Transverse colon (tissue), 4 donors: Measurements from ENCODE around the gene RIN3. TPM values are rescaled to one million over a fixed set of nuclear protein-coding genes. Genes with fewer than 3 reads are reported as not detected.

Experiments
- DNase-seq: peaks from one replicate; pipeline ENCODE4 v3.0.0-alpha.2; 2019
- H3K27ac ChIP-seq, 4 donors: fragments of 200-600 bp; sonication (generic); 2 replicates each; pipeline ENCODE4 v1.5.1; 2016 to 2018; ENCODE audit warnings: inconsistent platforms in 4 of 4
- H3K27me3 ChIP-seq: fragments of 200-600 bp; sonication (generic); 2 replicates; pipeline ENCODE4 v1.5.1; 2017; ENCODE audit warnings: inconsistent platforms
- H3K36me3 ChIP-seq, 4 donors: fragments of 200-600 bp; sonication (generic); 2 replicates each; pipeline ENCODE4 v1.5.1; 2017 to 2019; ENCODE audit warnings: inconsistent platforms in 4 of 4
- H3K4me1 ChIP-seq, 4 donors: fragments of 200-600 bp; sonication (generic); 2 replicates each; pipeline ENCODE4 v1.5.1; 2017 to 2020; ENCODE audit warnings: inconsistent platforms in 4 of 4
- H3K4me3 ChIP-seq, 4 donors: fragments of 200-600 bp; sonication (generic); 1 replicate in 1 of 4; 2 replicates in 3 of 4; pipeline versions ENCODE4 v1.5.1 to v1.6.1; 2017 to 2019; ENCODE audit warnings: inconsistent platforms in 4 of 4
- H3K9me3 ChIP-seq, 2 donors: fragments of 200-600 bp; sonication (generic); 2 replicates each; pipeline ENCODE4 v1.5.1; 2017 to 2019; ENCODE audit warnings: inconsistent platforms in 2 of 2
- EP300 ChIP-seq: sonication (generic); formaldehyde crosslinking; IDR thresholded peaks from one replicate; pipeline ENCODE4 v1.6.1; 2017; ENCODE audit warnings: antibody characterized with exemption, low read depth
- POLR2A ChIP-seq: fragments of 450-650 bp; IDR thresholded peaks from one replicate; pipeline ENCODE4 v1.6.1; 2016; ENCODE audit warnings: antibody characterized with exemption, mild to moderate bottlenecking, moderate library complexity
- POLR2AphosphoS5 ChIP-seq, 3 donors: sonication (generic); formaldehyde crosslinking; IDR thresholded peaks; one replicate each; pipeline ENCODE4 v1.6.1; 2016; ENCODE audit warnings: antibody characterized with exemption in 3 of 3
- WGBS, 2 donors: methylation state at CpG; one replicate each; pipeline ENCODE4 v1.1.5; 2018; ENCODE audit warnings: low coverage in 1 of 2; 5-methylcytosine and 5-hydroxymethylcytosine counted together
- in situ Hi-C, 4 donors: fragments of 200-750 bp; cut with MboI; loops; one replicate each; pipeline versions ENCODE4 v1.15.0 to v1.15.1; 2017; ENCODE audit warnings: low sequenced_read_pairs in 3 of 4, low pct_ligation_motif_present in 1 of 4, low pct_unique_long_range_greater_than_20kb in 1 of 4
- intact Hi-C: fragments of 100-400 bp; cut with DNase I; formaldehyde crosslinking; loops from one replicate; pipeline ENCODE4 v1.15.1; 2023; ENCODE audit warnings: low total_unique reads
- total RNA-seq, 4 donors: library from RNA; depleted of rRNA; stranded (reverse); fragments of >200 nt; gene quantifications; one replicate each; pipeline ENCODE4 v1.1.0, GENCODE V29; 2016
- TF ChIP-seq, protein P1 (sequence below), 5 experiments: fragments of 200-600 bp in 3 of 5; fragments of 450-650 bp in 2 of 5; sonication (generic) in 3 of 5; IDR thresholded peaks; 1 replicate in 2 of 5; 2 replicates in 3 of 5; pipeline ENCODE4 v1.5.1; 2016 to 2017; ENCODE audit warnings: antibody characterized with exemption in 5 of 5, inconsistent platforms in 3 of 5, mild to moderate bottlenecking in 2 of 5, moderate library complexity in 1 of 5

The RIN3 gene
- total RNA-seq, 4 donors from 2014 or later: 16.2 to 24.3 (median 20.7) TPM

DNA sequence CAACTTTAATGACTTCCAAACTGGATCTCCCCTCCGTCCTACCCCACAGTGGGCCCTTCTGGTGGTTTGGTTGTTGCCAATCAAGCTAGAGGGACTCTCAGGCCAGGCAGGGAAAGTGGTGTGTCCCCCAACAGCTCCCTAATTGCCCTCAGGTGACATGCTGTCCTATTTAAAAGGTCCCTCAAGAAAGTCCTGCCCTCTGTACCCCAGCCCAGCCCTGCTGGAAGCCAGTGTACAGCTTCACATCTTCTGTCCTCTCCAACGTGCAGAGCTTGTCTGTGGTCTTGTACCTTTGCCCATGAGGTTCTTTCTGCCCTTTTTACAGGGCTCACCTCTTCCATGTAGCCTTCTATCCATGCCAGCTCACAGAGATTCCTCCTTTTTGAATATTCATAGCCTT, 4.2 kb downstream of the RIN3 start:
- Histone ChIP-seq H3K27me3 (no peaks in the 10 kb centered on the region), H3K36me3 (no peaks in the 10 kb centered on the region), H3K9me3 (no peaks in the 10 kb centered on the region), H3K27ac (peak overlapping the region in 3 of 4 donors; percentile 7 to 37 (median 11)), H3K4me1 (peaks cover 1 to 43% (median 12%) of the 10 kb centered on the region in 4 donors), H3K4me3 (no peak overlapping the region)
- in situ Hi-C loops (no loop called here), intact Hi-C loops (loop anchor here (10.0 kb wide), 1 partner anchor 127 kb away; no protein-coding TSS in a partner anchor)
- WGBS, 2 donors: 81 to 100% methylated on average over 1 to 2 of the region's 2 CpGs
- TF ChIP-seq POLR2A (no peak), EP300 (no peak), POLR2AphosphoS5 (IDR thresholded peaks at IDR 0.05) (no peak)
- TF ChIP-seq, protein P1, sequence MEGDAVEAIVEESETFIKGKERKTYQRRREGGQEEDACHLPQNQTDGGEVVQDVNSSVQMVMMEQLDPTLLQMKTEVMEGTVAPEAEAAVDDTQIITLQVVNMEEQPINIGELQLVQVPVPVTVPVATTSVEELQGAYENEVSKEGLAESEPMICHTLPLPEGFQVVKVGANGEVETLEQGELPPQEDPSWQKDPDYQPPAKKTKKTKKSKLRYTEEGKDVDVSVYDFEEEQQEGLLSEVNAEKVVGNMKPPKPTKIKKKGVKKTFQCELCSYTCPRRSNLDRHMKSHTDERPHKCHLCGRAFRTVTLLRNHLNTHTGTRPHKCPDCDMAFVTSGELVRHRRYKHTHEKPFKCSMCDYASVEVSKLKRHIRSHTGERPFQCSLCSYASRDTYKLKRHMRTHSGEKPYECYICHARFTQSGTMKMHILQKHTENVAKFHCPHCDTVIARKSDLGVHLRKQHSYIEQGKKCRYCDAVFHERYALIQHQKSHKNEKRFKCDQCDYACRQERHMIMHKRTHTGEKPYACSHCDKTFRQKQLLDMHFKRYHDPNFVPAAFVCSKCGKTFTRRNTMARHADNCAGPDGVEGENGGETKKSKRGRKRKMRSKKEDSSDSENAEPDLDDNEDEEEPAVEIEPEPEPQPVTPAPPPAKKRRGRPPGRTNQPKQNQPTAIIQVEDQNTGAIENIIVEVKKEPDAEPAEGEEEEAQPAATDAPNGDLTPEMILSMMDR (IDR thresholded peaks at IDR 0.05): no peak
- no peak for DNase-seq

DNA sequence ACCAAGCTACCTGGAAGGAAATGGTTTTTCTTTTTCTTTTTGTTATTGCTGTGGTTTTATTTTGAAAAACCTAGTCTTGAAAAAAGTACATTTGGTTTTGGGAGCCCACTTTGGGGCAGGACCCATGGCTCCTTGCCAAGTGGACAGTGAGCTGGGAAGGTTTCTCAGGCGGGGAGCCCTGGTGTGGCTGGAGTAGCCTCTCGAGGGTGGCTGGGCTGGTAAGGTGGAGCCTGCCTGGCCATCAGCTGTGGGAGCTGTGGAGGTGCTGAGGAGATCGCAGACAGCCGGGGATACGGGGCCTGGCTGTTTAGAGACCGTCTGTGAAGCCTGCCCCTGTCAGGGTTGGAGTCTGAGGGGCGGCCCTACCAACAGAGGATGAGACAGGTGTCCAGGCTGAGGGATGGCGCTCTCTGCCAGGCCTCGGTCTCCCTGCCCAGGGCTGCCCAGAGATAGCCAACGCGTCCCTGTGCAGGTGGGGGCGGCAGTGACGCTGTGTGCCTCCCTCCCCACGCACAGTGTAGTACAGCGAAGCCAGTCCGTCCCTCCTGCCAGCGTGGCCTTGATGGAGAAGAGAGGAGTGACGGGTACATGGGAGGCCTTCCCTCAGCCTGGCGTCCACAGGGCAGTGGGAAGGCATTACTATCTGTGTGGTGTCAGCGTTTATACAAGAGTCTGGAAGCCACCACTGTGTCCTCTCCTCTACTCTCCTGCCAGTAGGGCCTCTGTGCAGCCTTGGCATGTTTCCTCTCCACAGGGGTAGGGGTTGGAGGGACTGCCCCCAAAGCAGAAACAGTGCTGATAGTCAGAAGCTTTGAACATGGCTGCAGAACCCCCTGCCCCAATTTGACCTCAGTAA, 5.9 kb downstream of the RIN3 start:
- in situ Hi-C loops (no loop called here), intact Hi-C loops (loop anchor here (10.0 kb wide), 1 partner anchor 125 kb away; no protein-coding TSS in a partner anchor)
- WGBS, 2 donors: 87% methylated on average over 19 of the region's 20 CpGs; no CpG with 5 or more reads in 1 of the 2 donors
- H3K4me3 ChIP-seq: no peak overlapping the region
- TF ChIP-seq POLR2A (no peak), POLR2AphosphoS5 (IDR thresholded peaks at IDR 0.05) (no peak), EP300 (no peak)
- TF ChIP-seq, protein P1 (IDR thresholded peaks at IDR 0.05): no peak
- DNase-seq: no peak
- peak overlapping the region in 2 of 4 donors; percentile 36 to 43 for H3K27ac ChIP-seq
- H3K9me3 ChIP-seq: no peaks in the 10 kb centered on the region
- H3K4me1 ChIP-seq: peaks cover 5 to 49% (median 12%) of the 10 kb centered on the region in 4 donors
- H3K36me3 ChIP-seq: no peaks in the 10 kb centered on the region
- H3K27me3 ChIP-seq: no peaks in the 10 kb centered on the region

DNA sequence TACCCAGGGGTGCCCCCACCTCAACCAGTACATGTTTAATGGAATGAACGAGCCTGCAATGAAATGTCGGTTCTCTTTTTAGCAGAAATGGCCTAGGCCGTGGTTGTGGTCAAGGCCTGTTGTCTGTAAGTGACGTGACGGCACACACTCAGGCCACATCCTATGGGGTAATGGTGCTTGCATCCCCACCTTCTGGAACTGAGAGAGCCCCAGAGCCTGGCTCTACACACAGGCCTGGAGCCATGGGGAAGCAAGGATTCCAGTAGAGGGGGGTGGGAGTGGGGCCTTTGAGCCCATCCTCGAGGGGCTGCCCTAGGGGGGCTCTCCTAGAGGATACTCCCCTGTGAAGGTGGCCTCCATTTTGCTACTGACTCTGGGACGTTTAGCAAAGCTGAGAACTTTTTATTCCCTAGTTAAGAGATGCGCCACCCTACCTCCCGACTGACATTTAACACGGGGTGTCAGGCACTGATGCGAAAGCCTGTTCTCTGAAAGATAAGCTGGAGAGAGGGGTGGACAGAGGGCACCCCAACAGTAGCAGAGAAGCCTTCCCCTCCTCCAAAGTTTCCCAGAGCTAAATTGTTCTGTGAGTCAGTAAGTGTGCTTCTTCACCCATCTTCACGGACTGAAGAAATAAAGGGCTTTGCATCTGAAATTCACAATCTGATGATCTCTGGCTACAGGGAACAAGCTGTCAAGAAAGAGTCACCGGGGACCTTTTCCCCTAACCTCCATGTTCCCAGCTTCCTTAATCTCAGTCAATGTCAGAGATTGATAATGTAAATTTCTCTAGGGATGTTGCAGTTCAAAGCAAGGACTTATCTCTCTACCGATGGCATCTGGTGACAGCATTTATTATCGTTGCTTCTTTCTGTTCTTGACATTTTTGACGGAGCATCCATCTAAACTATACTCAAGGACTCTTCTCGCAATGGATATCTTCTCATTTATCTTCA, 6.8 kb downstream of the RIN3 start:
- Histone ChIP-seq H3K9me3 (no peaks in the 10 kb centered on the region), H3K36me3 (no peaks in the 10 kb centered on the region), H3K27me3 (no peaks in the 10 kb centered on the region), H3K4me3 (no peak overlapping the region), H3K4me1 (peaks cover 5 to 49% (median 13%) of the 10 kb centered on the region in 4 donors), H3K27ac (peak overlapping the region in 2 of 4 donors; percentile 36 to 43)
- no peak for DNase-seq
- in situ Hi-C loops: no loop called here
- intact Hi-C loops: no loop called here
- no peak for TF ChIP-seq POLR2AphosphoS5 (IDR thresholded peaks at IDR 0.05)
- 86 to 91% methylated on average over 6 to 17 of the region's 17 CpGs for WGBS, 2 donors

DNA sequence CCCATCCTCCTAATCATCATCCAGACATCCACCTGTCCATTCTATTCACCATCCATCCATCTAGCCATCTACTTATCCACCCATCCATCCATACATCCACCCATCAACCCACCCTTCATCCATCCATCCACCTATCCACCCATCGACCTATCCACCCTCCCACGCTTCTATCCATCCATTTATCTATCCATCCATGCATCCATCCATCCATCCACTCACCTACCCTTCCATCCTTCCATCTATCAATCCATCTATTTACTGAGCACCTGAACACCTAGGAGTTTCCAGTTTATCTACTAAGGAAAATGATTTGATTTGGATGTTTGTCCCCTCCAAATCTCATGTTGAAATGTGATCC, 7.5 kb downstream of the RIN3 start:
- 84 to 92% methylated on average over 2 of the region's 2 CpGs for WGBS, 2 donors
- H3K4me1 ChIP-seq: peaks cover 5 to 51% (median 14%) of the 10 kb centered on the region in 4 donors
- TF ChIP-seq, protein P1 (IDR thresholded peaks at IDR 0.05): no peak
- TF ChIP-seq EP300: no peak
- TF ChIP-seq POLR2A: no peak
- TF ChIP-seq POLR2AphosphoS5 (IDR thresholded peaks at IDR 0.05): no peak
- no peak for DNase-seq
- H3K27me3 ChIP-seq: no peaks in the 10 kb centered on the region
- no peak overlapping the region for H3K4me3 ChIP-seq
- no peaks in the 10 kb centered on the region for H3K36me3 ChIP-seq
- in situ Hi-C loops (no loop called here), intact Hi-C loops (no loop called here)
- H3K9me3 ChIP-seq: no peaks in the 10 kb centered on the region
- H3K27ac ChIP-seq: no peak overlapping the region
